Stimulated activated CD8-positive, alpha-beta memory T cell treated with anti-CD3 and anti-CD28 coated beads, Interleukin-7, amount 100 ng/mL, for 1 hour (primary cell): ENCODE results near the gene VSTM2B.
"Not testable (repeated sequence)": the region's sequence is repeated elsewhere in the genome, so short reads cannot be mapped to it uniquely, and the experiment has no call there.

ENCODE experiments used
- DNase-seq, 2 donors: peaks; one replicate each; pipeline ENCODE4 v3.0.0-alpha.2; 2020; ENCODE audit warnings: low read depth in 2 of 2

Gene VSTM2B

DNA sequence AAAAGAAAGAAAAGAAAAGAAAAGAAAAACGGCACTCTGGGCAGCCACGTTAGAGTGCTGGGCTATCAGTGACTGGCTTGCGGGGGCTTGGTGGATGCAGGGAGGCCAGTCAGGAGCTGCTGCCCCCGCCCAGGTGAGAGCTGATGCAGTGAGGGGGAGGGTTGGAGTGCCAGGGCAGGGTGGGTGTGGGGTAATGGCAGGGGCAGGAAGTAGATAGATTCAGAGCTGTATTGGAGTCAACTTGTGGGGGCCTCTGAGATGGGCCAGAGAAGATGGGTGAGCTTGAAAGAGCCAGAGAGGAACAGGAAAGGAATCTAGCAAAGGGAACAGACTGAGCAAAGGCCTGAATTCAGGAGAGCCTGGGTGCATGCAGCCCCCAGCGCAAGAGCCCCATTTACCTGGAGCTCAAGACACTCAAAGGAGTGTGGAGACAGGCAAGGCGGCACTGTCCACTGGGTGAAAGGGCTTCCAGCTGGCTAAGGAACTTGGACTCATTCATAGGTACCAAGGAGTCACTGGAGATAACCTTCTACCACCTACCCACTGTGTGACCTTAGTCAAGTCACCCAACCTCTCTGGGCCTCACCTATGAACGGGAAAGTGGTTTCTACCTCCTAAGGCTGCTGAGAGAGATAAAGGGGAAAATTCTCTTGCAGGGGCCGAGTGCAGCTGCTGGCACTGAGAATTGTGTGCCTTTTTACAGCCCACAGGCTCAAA is 20.2 kb downstream of the VSTM2B start:
- DNase-seq: no peak

GRCh38 chr19:29546583-29547190 is 20.9 kb downstream of the VSTM2B start:
- DNase-seq: no peak

DNA sequence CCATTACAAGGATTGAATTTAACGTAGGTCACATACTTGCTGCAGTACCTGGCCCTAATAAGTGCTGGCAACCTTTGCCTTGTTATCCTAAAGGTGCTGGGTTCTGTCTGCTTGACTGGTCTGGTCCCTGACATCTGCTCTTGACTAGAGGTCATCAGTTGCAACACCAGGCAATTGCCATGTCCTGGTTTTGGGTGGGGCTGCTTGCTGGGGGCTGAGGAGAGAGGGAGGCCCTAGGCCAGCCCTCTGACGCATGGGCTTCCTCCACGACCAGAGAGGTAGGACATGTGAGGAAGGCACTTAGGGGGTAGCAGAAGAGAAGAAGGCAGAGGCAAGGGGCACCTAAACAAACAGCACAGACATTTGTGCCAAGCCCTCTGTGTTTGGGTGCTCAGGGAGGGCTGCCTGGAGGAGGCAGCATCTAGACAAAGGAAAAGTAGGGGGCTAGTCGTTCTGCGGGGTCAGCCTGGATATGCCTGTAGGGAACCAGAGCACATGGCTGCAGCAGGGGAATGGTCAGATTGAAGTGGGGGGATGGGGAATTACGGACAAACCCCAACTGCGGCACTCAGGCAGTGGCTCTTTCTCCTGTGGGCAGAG is 21.7 kb downstream of the VSTM2B start:
- no peak for DNase-seq

DNA sequence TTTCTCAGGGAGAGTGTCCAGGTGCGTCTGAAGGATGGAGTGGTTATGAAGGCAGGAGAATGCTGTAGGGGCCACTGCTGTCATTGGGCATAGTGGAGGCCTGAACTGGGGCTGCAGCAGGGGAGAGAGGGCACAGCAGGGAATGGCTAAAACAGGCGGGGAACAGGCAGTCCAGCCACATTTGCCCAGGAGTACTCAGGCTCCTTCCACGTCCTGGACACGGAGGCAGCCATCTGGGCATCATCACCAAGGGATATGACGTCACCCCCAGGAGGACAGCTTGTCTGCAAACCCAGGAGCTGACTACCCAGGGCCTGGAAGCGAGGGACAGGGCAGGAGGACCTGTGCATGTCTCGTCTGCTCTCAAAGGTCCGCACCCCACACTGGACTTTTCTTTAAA is 22.2 kb downstream of the VSTM2B start:
- DNase-seq: no peak

GRCh38 chr19:29548483-29549085 is 22.8 kb downstream of the VSTM2B start:
- DNase-seq: no peak

DNA sequence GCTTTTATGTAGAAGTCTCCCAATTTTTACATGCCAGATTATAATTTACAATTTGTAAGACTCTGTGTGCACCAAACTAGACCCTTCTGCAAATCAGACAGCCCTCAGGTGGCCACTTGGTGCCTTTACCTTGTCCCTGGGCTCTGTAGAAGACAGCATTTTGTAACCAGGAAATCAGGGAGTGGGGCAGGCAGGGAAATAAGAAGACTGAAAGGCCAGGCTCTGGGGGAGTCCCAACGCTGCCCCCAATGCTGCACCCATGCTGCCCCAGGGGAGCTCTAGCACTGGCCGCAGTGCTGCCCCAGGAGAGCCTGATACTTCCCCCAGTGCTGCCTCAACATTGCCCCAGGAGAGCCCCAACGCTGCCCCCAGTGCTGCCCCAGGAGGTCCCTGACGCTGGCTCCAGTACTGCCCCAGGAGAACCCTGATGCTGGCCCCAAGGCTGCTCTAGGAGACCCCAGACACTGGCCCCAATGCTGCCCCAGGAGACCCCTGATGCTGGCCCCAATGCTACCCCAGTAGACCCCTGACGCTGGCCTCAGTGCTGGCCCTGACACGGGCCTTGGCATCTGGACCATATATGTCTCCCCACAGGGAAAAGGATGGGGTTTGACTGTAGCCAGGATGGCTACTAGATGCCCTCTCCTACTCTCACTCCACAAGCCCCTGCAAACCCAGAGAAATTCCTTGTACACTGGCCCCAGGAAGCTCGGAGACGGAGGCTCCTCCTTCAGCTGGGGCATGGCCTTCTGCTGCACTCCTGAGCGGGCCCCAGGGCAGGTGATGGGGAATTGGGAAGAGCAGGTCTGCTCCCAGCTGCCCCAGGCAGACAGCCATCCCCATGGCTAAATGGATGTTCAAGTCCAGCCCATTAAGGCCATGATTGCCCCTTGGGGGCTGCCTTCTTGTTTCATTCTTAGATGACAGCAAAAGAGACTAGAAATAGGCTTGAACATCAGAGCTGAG is 23.6 kb downstream of the VSTM2B start:
- DNase-seq: no peak

GRCh38 chr19:29550896-29551295 is 25.1 kb downstream of the VSTM2B start:
- DNase-seq: no peak

GRCh38 chr19:29551774-29552173 is 26.0 kb downstream of the VSTM2B start:
- DNase-seq: no peak

GRCh38 chr19:29552454-29553280 is 26.9 kb downstream of the VSTM2B start:
- DNase-seq: no peak

GRCh38 chr19:29554149-29554548 is 28.4 kb downstream of the VSTM2B start:
- no peak for DNase-seq

DNA sequence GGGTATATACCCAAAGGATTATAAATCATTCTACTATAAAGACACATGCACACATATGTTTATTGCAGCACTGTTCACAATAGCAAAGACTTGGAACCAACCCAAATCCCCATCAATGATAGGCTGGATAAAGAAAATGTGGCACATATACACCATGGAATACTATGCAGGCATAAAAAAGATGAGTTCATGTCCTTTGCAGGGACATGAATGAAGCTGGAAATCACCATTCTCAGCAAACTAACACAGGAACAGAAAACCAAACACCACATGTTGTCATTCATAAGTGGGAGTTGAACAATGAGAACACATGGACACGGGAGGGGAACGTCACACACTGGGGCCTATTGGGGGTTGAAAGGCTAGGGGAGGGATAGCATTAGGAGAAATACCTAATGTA is 33.3 kb downstream of the VSTM2B start:
- not testable (repeated sequence) for DNase-seq

GRCh38 chr19:29559743-29560142 is 33.9 kb downstream of the VSTM2B start:
- no peak for DNase-seq

- DNase-seq: no peak
Measured at GRCh38 chr19:29560313-29561075, 34.7 kb downstream of the VSTM2B start.

GRCh38 chr19:29561601-29562000 is 35.8 kb downstream of the VSTM2B start:
- DNase-seq: no peak

DNA sequence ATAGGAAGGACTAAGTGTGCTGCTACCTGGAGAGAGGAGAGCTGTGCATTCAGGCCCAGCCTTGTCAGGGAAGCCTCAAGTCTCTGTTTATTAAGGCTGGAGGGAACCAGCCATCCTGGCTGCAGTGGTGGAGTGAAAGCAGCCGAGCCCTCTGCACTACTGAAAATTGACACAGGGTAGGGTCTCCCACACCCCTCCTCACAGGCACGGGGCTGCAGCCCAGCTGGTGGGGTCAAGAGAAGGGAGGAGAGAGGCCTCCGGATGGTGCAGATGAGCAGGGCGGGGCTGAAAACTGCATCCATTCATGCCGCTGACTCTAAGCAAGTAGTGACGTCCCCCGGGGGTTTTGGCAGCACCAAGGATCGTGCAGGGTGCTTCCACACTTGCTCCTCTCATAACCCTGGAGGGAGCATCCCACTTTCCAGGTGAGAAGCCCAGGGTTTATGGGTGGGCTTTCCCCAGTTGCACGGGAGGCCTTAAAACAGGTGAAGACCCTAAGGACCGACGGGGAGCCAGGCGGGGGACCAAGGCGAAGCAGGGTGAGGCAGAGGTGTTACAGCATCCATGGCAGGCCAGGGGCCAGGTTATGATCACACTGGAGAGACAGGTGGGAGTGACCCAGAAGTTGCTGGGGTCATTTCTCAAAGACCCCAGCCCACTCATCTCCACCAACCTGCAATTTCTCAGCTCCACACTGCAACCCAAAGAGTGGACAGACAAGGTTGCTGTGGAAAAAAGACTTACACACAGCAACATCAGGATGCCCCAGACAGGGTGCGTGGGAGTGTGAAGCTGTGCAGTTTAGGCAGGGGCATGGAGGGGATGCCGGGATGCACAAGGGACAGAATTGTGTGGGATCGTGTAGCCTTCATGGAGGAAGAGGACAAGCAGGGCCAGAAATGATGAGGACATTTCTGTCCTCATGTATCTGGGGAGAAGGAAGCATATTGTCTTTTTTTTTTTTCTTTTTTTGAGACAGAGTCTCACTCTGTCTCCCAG is 36.8 kb downstream of the VSTM2B start:
- DNase-seq: no peak

DNA sequence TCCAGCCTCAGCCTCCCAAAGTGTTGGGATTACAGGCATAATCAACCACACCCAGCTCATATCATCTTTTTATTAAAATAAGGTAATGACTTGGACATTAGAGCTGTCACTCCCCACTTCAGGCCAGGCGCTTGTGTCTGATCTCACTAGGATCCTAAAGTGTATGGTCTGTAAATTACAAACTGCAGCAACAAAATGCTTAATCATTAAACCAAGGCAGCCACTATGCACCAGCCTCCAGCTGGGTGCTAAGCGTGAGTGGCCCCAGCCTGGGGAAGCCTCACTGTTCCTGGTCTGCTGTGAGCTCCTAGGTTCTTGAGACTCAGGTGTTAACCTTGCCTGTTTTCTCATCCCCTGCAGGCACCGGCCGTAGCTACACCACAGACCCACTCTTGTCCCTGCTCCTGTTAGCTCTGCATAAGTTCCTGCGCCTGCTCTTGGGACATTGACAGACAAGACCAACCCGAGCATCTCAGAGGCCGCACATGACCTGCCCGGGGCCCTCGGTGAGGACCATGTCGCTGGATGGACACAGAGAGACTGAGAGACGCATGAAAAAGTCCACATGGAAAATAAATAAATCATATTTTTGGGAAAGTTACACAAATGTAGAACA is 37.8 kb downstream of the VSTM2B start:
- no peak for DNase-seq

GRCh38 chr19:29564574-29565005 is 38.8 kb downstream of the VSTM2B start:
- DNase-seq: no peak

DNA sequence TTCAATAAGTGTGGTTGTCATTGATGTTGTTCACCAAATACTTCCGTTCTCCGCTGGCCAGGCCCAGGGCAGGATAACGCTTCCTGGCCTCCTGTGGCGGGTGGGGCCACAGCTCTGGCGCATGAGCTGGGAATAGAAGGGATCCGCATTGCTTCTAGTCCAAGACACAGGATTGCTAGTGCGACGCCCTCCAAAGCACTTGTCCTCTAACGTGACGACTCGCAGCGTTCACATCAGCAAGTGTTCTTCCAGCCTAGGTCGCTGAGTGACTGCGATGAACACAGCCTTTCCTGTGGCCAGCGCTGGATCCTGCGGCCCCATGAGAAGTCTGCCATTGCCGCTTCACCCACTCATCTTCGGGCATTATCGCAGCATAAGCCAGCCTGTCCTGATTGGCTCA is 39.4 kb downstream of the VSTM2B start:
- no peak for DNase-seq
